Activated CD4-positive, alpha-beta T cell treated with anti-CD3 and anti-CD28 coated beads, Interleukin-10, Interleukin-2, amounts not matched to agents 100 ng/mL and 50 ng/mL, durations not matched to agents 16 hours and 8 hours (primary cell): ENCODE data around the gene NFE2L2.
"Not testable (repeated sequence)": the region's sequence is repeated elsewhere in the genome, so short reads cannot be mapped to it uniquely, and the experiment has no call there.

Experiments used
- DNase-seq: peaks from one replicate; pipeline ENCODE4 v3.0.0-alpha.2; 2020

Gene NFE2L2

GRCh38 chr2:177188482-177189469 lies 75.8 kb downstream of the NFE2L2 start:
- DNase-seq = no peak

- no peak for DNase-seq
Measured at GRCh38 chr2:177187631-177188312, 76.8 kb downstream of the NFE2L2 start.

GRCh38 chr2:177186038-177186437 lies 78.5 kb downstream of the NFE2L2 start:
- DNase-seq = not testable (repeated sequence)

- DNase-seq = no peak
Measured at GRCh38 chr2:177184606-177185005, 79.9 kb downstream of the NFE2L2 start.

GRCh38 chr2:177183860-177184259 lies 80.7 kb downstream of the NFE2L2 start:
- DNase-seq = no peak
